ENCODE data around the gene OSBPL7. TPM values are rescaled to one million over a fixed set of nuclear protein-coding genes. Genes with fewer than 3 reads are reported as not detected.
A peak's percentile ranks its signal among the peaks of the same experiment; 100 is the strongest.

Gene OSBPL7
- total and polyA plus RNA-seq, 4 donors = 7.6 to 25.3 (median 11.0) TPM

- Histone ChIP-seq H3K9ac (ENCODE audit: insufficient read depth in 1 of 2, low read length in 2 of 2) (no peak overlapping the region), H3K4me3 (no peak overlapping the region), H3K27ac (ENCODE audit: low read depth in 1 of 2, low read length in 1 of 2) (no peak overlapping the region), H3K27me3 (ENCODE audit: control insufficient read depth in 3 of 3, insufficient read depth in 3 of 3, low read length in 2 of 3) (peaks cover 0 to 12% (median 4%) of the 10 kb centered on the region in 3 donors), H3K9me3 (ENCODE audit: control insufficient read depth in 4 of 4, insufficient read depth in 3 of 4, low read length in 3 of 4) (peaks cover 0 to 3% (median 0%) of the 10 kb centered on the region in 4 donors), H3K36me3 (ENCODE audit: control insufficient read depth in 4 of 4, insufficient read depth in 4 of 4, low read length in 4 of 4) (no peaks in the 10 kb centered on the region), H3K4me1 (ENCODE audit: control insufficient read depth in 5 of 5, insufficient read depth in 5 of 5, low read length in 5 of 5) (peaks cover 0 to 13% (median 0%) of the 10 kb centered on the region in 5 donors)
- TF ChIP-seq, protein P1, sequence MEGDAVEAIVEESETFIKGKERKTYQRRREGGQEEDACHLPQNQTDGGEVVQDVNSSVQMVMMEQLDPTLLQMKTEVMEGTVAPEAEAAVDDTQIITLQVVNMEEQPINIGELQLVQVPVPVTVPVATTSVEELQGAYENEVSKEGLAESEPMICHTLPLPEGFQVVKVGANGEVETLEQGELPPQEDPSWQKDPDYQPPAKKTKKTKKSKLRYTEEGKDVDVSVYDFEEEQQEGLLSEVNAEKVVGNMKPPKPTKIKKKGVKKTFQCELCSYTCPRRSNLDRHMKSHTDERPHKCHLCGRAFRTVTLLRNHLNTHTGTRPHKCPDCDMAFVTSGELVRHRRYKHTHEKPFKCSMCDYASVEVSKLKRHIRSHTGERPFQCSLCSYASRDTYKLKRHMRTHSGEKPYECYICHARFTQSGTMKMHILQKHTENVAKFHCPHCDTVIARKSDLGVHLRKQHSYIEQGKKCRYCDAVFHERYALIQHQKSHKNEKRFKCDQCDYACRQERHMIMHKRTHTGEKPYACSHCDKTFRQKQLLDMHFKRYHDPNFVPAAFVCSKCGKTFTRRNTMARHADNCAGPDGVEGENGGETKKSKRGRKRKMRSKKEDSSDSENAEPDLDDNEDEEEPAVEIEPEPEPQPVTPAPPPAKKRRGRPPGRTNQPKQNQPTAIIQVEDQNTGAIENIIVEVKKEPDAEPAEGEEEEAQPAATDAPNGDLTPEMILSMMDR (IDR thresholded peaks at IDR 0.05; ENCODE audit: control extremely low read depth, extremely low read depth) = no peak
- DNase-seq (no peak), ATAC-seq (ENCODE audit: insufficient read depth, low FRiP score) (no peak)
- WGBS, 2 donors = 43 to 49% methylated on average over 7 of the region's 7 CpGs
These were observed 43.2 kb upstream of the OSBPL7 start for GRCh38 chr17:47864791-47865216.

- H3K36me3 ChIP-seq (ENCODE audit: control insufficient read depth in 4 of 4, insufficient read depth in 4 of 4, low read length in 4 of 4) = no peaks in the 10 kb centered on the region
- H3K4me1 ChIP-seq (ENCODE audit: control insufficient read depth in 5 of 5, insufficient read depth in 5 of 5, low read length in 5 of 5) = peaks cover 0 to 9% (median 0%) of the 10 kb centered on the region in 5 donors
- H3K4me3 ChIP-seq = no peak overlapping the region
- no peak overlapping the region for H3K9ac ChIP-seq (ENCODE audit: insufficient read depth in 1 of 2, low read length in 2 of 2)
- ATAC-seq (ENCODE audit: insufficient read depth, low FRiP score) (no peak), DNase-seq (peak in 2 of 3 donors; percentile 64 to 66)
- H3K27me3 ChIP-seq (ENCODE audit: control insufficient read depth in 3 of 3, insufficient read depth in 3 of 3, low read length in 2 of 3) = peaks cover 0 to 7% (median 0%) of the 10 kb centered on the region in 3 donors
- TF ChIP-seq, protein P1 (IDR thresholded peaks at IDR 0.05; ENCODE audit: control extremely low read depth, extremely low read depth) = no peak
- peak overlapping the region in 1 of 2 donors; percentile 9 for H3K27ac ChIP-seq (ENCODE audit: low read depth in 1 of 2, low read length in 1 of 2)
- peaks cover 0 to under 1% (median 0%) of the 10 kb centered on the region in 4 donors for H3K9me3 ChIP-seq (ENCODE audit: control insufficient read depth in 4 of 4, insufficient read depth in 3 of 4, low read length in 3 of 4)
- 64 to 80% methylated on average over 7 of the region's 7 CpGs for WGBS, 2 donors
These were observed 41.2 kb upstream of the OSBPL7 start for GRCh38 chr17:47862621-47863440.

DNA sequence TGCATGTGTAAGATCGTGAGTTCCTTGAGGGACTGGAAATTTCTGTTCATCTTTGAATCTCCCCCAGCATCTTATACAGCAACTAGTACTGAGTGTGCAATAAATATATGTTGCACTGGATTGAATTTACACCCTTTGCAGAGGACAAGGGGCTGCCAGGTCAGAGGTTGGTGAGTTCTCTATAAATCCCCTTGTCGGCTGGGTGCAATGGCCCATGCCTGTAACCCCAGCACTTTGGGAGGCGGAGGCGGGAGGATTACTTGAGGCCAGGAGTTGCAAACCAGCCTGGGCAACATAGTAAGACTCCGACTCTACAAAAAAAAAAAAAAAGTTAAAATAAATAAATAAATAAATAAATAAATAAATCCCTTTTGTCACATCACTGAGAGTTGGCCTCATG, 38.8 kb upstream of the OSBPL7 start:
- DNase-seq (no peak), ATAC-seq (ENCODE audit: insufficient read depth, low FRiP score) (no peak)
- Histone ChIP-seq H3K4me1 (ENCODE audit: control insufficient read depth in 5 of 5, insufficient read depth in 5 of 5, low read length in 5 of 5) (peaks cover 0 to 16% (median 5%) of the 10 kb centered on the region in 5 donors), H3K9me3 (ENCODE audit: control insufficient read depth in 4 of 4, insufficient read depth in 3 of 4, low read length in 3 of 4) (no peaks in the 10 kb centered on the region), H3K27ac (ENCODE audit: low read depth in 1 of 2, low read length in 1 of 2) (no peak overlapping the region), H3K36me3 (ENCODE audit: control insufficient read depth in 4 of 4, insufficient read depth in 4 of 4, low read length in 4 of 4) (no peaks in the 10 kb centered on the region), H3K4me3 (no peak overlapping the region), H3K27me3 (ENCODE audit: control insufficient read depth in 3 of 3, insufficient read depth in 3 of 3, low read length in 2 of 3) (peaks cover 0 to 3% (median 2%) of the 10 kb centered on the region in 3 donors), H3K9ac (ENCODE audit: insufficient read depth in 1 of 2, low read length in 2 of 2) (no peak overlapping the region)
- WGBS, 2 donors = 92 to 100% methylated on average over 5 of the region's 5 CpGs
- TF ChIP-seq, protein P1 (IDR thresholded peaks at IDR 0.05; ENCODE audit: control extremely low read depth, extremely low read depth) = no peak
